Right cardiac atrium (tissue), 5 donors: ENCODE data around the gene PRMT7. TPM values are rescaled to one million over a fixed set of nuclear protein-coding genes. Genes with fewer than 3 reads are reported as not detected.

ENCODE experiments used
- ATAC-seq, 2 donors: fragments of 200-7000 bp; cut with Tn5 transposase; one replicate each; pipeline versions ENCODE4 v1.8.0 to v1.9.1; 2020; ENCODE audit warnings: moderate library complexity in 2 of 2, mild to moderate bottlenecking in 1 of 2
- DNase-seq, 3 donors: peaks; one replicate each; pipeline ENCODE4 v3.0.0-alpha.2; 2020
- H3K27ac ChIP-seq: one replicate; pipeline ENCODE4 v1.5.1; 2013; ENCODE audit warnings: mild to moderate bottlenecking, low read length, control low read depth, moderate library complexity
- H3K27me3 ChIP-seq: one replicate; pipeline ENCODE4 v1.6.1; 2013; ENCODE audit not compliant: control insufficient read depth, insufficient read depth
- H3K4me1 ChIP-seq: one replicate; pipeline ENCODE4 v1.6.1; 2013; ENCODE audit warnings: low read length; ENCODE audit not compliant: control insufficient read depth, insufficient read depth
- H3K4me3 ChIP-seq: one replicate; pipeline ENCODE4 v1.5.1; 2013; ENCODE audit warnings: low read length, control low read depth
- H3K9me3 ChIP-seq: one replicate; pipeline ENCODE4 v1.6.1; 2013; ENCODE audit warnings: low read length; ENCODE audit not compliant: control insufficient read depth
- WGBS: extraction: QIAGEN DNeasy Blood & Tissue Kit; methylation state at CpG from one replicate; pipeline ENCODE4 v1.1.7; 2013; 5-methylcytosine and 5-hydroxymethylcytosine counted together
- intact Hi-C, 4 donors: fragments of 100-400 bp; cut with DNase I; formaldehyde crosslinking; loops; one replicate each; pipeline versions ENCODE4 v1.11.0 to v1.14.0; 2022 to 2023
- polyA plus RNA-seq: library from polyadenylated mRNA; stranded (reverse); fragments of 200-250 nt; gene quantifications from one replicate; pipeline ENCODE4 v1.2.3, GENCODE V29; 2013
- total RNA-seq, 4 donors: library from RNA; stranded (reverse); fragmentation: NEBNext Ultra II Directional; extraction: Animal tissue kit (Norgen Biotek cat#: 25700); gene quantifications; one replicate each; pipeline ENCODE4 v1.2.1, GENCODE V29; 2021
- donor health status: healthy with polysubstance abuse.
- donor health status: DM: no; HTN: yes; CAD: no.
- donor health status: DM: no; HTN: no; CAD: no.
- donor health status: DM: no; HTN: yes; CAD: no; lungs with severe emphysema.
- donor health status: DM: yes; HTN: yes; CAD: no.

Gene PRMT7
- total and polyA plus RNA-seq, 5 donors = 20.8 to 34.7 (median 34.5) TPM

- no peaks in the 10 kb centered on the region for H3K4me1 ChIP-seq
- intact Hi-C loops = loop anchor here in 2 of 4 donors (10.0 kb wide), 2 partner anchors 115 to 125 kb away; no protein-coding TSS in a partner anchor
- WGBS = 63% methylated on average over 6 of the region's 6 CpGs
- DNase-seq = no peak
- H3K4me3 ChIP-seq = no peak overlapping the region
- ATAC-seq = no peak
- H3K27me3 ChIP-seq = no peaks in the 10 kb centered on the region
- H3K27ac ChIP-seq = no peak overlapping the region
- no peaks in the 10 kb centered on the region for H3K9me3 ChIP-seq
Observed at GRCh38 chr16:68389750-68390371, 79.0 kb downstream of the PRMT7 start.

DNA sequence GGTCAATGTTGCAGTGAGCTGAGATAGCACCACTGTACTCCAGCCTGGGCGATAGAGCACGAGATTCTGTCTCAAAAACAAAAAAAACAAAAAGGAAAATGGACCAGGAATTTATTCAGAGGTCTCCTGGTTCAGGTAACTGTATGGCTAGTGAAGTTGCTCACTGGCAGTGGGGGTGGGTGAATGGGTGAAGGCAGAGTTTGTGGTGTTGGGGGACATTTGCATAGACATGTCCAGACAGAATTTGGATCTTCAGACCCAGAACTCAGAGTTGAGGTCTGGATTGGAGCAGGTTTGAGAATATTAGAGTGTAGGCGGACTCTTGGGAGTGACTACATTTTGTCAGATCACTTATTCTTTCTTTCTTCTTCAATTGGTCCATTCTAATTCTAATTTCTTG is 82.5 kb downstream of the PRMT7 start:
- intact Hi-C loops = loop anchor here in 2 of 4 donors (10.0 kb wide), 2 partner anchors 111 to 121 kb away; no protein-coding TSS in a partner anchor
- 83% methylated on average over 3 of the region's 3 CpGs for WGBS
- H3K4me3 ChIP-seq = no peak overlapping the region
- ATAC-seq (no peak), DNase-seq (no peak)
- no peaks in the 10 kb centered on the region for H3K4me1 ChIP-seq
- no peak overlapping the region for H3K27ac ChIP-seq
- H3K9me3 ChIP-seq = no peaks in the 10 kb centered on the region
- H3K27me3 ChIP-seq = no peaks in the 10 kb centered on the region

GRCh38 chr16:68395167-68395786 is 84.5 kb downstream of the PRMT7 start:
- intact Hi-C loops = loop anchor here in 2 of 4 donors (10.0 kb wide), 2 partner anchors 110 to 120 kb away; no protein-coding TSS in a partner anchor
- Histone ChIP-seq H3K9me3 (no peaks in the 10 kb centered on the region), H3K4me3 (no peak overlapping the region), H3K4me1 (no peaks in the 10 kb centered on the region), H3K27ac (no peak overlapping the region), H3K27me3 (no peaks in the 10 kb centered on the region)
- 82% methylated on average over 8 of the region's 8 CpGs for WGBS
- ATAC-seq (no peak), DNase-seq (no peak)

DNA sequence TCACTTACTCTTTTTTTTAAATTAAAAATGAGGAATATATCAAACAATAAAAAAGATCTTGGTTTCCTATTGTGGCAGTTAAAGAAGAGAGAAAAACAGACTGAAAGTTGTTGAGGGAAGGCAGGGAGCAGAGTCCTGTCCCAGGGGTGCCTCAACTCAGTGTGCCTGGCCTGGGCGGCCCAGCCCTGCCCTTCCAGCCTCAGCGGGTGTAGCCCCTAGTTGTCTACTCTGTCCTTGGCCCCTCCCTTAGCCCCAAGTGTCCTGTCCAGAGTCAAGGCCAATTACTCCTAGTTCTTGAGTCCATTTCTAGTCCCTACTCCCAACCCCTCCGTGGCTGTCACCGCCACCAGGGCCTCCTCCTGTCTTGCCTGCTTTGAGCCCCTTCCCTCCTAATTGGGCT is 85.0 kb downstream of the PRMT7 start:
- intact Hi-C loops = loop anchor here in 3 of 4 donors (2.0 to 10.0 kb wide), 3 partner anchors 109 to 119 kb away; no protein-coding TSS in a partner anchor
- no peaks in the 10 kb centered on the region for H3K9me3 ChIP-seq
- 82% methylated on average over 4 of the region's 4 CpGs for WGBS
- H3K4me1 ChIP-seq = no peaks in the 10 kb centered on the region
- no peak overlapping the region for H3K4me3 ChIP-seq
- H3K27ac ChIP-seq = no peak overlapping the region
- ATAC-seq (no peak), DNase-seq (no peak)
- no peaks in the 10 kb centered on the region for H3K27me3 ChIP-seq

DNA sequence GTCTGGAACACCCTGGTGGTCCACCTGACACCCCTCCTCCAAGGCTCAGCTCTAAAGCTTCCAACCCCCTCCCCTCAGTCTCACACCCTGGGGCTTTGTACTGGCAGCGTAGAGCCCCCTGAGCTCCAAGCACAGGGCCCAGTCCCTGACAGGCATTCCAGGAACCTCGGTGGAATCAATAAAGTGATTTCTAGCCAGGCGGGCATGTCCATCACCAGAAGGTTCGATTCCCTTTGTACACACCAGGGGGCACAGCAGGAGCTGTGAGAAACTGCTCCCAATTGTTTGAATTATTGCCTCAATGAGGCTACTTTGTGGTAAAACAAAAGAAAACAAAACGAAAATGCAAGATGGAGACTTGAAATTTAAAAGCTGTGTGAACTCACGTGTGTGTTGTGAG is 85.7 kb downstream of the PRMT7 start:
- no peak overlapping the region for H3K27ac ChIP-seq
- H3K9me3 ChIP-seq = no peaks in the 10 kb centered on the region
- 34% methylated on average over 6 of the region's 6 CpGs for WGBS
- DNase-seq (no peak), ATAC-seq (peak; percentile 29 to 44)
- intact Hi-C loops = loop anchor here in 3 of 4 donors (2.0 to 10.0 kb wide), 3 partner anchors 108 to 118 kb away; no protein-coding TSS in a partner anchor
- H3K4me1 ChIP-seq = no peaks in the 10 kb centered on the region
- no peak overlapping the region for H3K4me3 ChIP-seq
- no peaks in the 10 kb centered on the region for H3K27me3 ChIP-seq

- no peak overlapping the region for H3K27ac ChIP-seq
Observed at GRCh38 chr16:68397710-68398201, 86.9 kb downstream of the PRMT7 start.

GRCh38 chr16:68399456-68399855 is 88.6 kb downstream of the PRMT7 start:
- intact Hi-C loops = loop anchor here in 2 of 4 donors (10.0 kb wide), 2 partner anchors 105 to 115 kb away; no protein-coding TSS in a partner anchor
- Histone ChIP-seq H3K9me3 (no peaks in the 10 kb centered on the region), H3K27me3 (no peaks in the 10 kb centered on the region), H3K4me1 (no peaks in the 10 kb centered on the region), H3K27ac (no peak overlapping the region), H3K4me3 (no peak overlapping the region)
- ATAC-seq = no peak
- no peak for DNase-seq
- 89% methylated on average over 3 of the region's 3 CpGs for WGBS

More at GRCh38 chr16:68397710-68398201, 86.9 kb downstream of the PRMT7 start:
- ATAC-seq = no peak
- H3K9me3 ChIP-seq = no peaks in the 10 kb centered on the region
- H3K4me1 ChIP-seq = no peaks in the 10 kb centered on the region
- intact Hi-C loops = loop anchor here in 3 of 4 donors (2.0 to 10.0 kb wide), 3 partner anchors 107 to 117 kb away; no protein-coding TSS in a partner anchor
- 65% methylated on average over 6 of the region's 6 CpGs for WGBS
- H3K27me3 ChIP-seq = no peaks in the 10 kb centered on the region
- H3K4me3 ChIP-seq = no peak overlapping the region
- no peak for DNase-seq

- intact Hi-C loops = no loop called here
- Histone ChIP-seq H3K27me3 (no peaks in the 10 kb centered on the region), H3K9me3 (no peaks in the 10 kb centered on the region), H3K27ac (no peak overlapping the region), H3K4me3 (no peak overlapping the region), H3K4me1 (no peaks in the 10 kb centered on the region)
- 75% methylated on average over 5 of the region's 5 CpGs for WGBS
- DNase-seq (no peak), ATAC-seq (no peak)
Observed at GRCh38 chr16:68400083-68400923, 89.5 kb downstream of the PRMT7 start.

- no peak overlapping the region for H3K4me3 ChIP-seq
- no peaks in the 10 kb centered on the region for H3K9me3 ChIP-seq
- H3K27me3 ChIP-seq = no peaks in the 10 kb centered on the region
- intact Hi-C loops = no loop called here
- H3K4me1 ChIP-seq = no peaks in the 10 kb centered on the region
- ATAC-seq (no peak), DNase-seq (no peak)
- H3K27ac ChIP-seq = no peak overlapping the region
- WGBS = 51% methylated on average over 5 of the region's 5 CpGs
Observed at GRCh38 chr16:68400924-68401460, 90.2 kb downstream of the PRMT7 start.

GRCh38 chr16:68401871-68402747 is 91.3 kb downstream of the PRMT7 start:
- no peaks in the 10 kb centered on the region for H3K4me1 ChIP-seq
- DNase-seq = no peak
- H3K4me3 ChIP-seq = no peak overlapping the region
- H3K27ac ChIP-seq = no peak overlapping the region
- 81% methylated on average over 13 of the region's 13 CpGs for WGBS
- intact Hi-C loops = no loop called here
- ATAC-seq = no peak
- H3K9me3 ChIP-seq = no peaks in the 10 kb centered on the region
- no peaks in the 10 kb centered on the region for H3K27me3 ChIP-seq
